Stimulated activated CD8-positive, alpha-beta memory T cell treated with anti-CD3 and anti-CD28 coated beads, Interleukin-12 subunit alpha, Interleukin-12 subunit beta, amount 100 ng/mL, for 4 hours (primary cell): ENCODE measurements around the gene BIK.
"Not testable (repeated sequence)": the region's sequence is repeated elsewhere in the genome, so short reads cannot be mapped to it uniquely, and the experiment has no call there.

ENCODE experiments used
- DNase-seq: peaks from one replicate; pipeline ENCODE4 v3.0.0-alpha.2; 2020; ENCODE audit warnings: low read depth

BIK gene

GRCh38 chr22:43136255-43136654, 25.7 kb downstream of the BIK start:
- DNase-seq = no peak

GRCh38 chr22:43136801-43137200, 26.3 kb downstream of the BIK start:
- no peak for DNase-seq

- peak; percentile 73 for DNase-seq
These were observed 32.5 kb downstream of the BIK start, which contains the start of gene MCAT for GRCh38 chr22:43142880-43143562. Gene MCAT (minus strand): TSS chr22:43143398. CDS start chr22:43143348, 50 bp downstream.

- no peak for DNase-seq
These were observed 34.4 kb downstream of the BIK start for GRCh38 chr22:43144949-43145348.

DNA sequence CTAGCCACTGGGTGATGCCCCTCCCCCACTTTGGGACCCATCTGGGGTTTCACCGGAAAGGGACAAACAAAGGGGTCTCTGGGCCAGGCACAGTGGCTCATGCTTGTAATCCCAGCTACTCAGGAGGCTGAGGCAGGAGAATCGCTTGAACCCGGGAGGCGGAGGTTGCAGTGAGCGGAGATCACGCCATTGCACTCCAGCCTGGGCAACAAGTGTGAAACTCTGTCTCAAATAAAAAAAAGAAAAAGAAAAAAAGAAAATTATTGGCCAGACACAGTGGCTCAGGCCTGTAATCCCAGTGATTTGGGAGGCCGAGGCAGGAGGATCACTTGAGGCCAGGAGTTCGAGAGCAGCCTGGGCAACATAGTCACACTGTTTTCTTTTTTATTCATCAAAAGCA, 34.8 kb downstream of the BIK start:
- not testable (repeated sequence) for DNase-seq

DNA sequence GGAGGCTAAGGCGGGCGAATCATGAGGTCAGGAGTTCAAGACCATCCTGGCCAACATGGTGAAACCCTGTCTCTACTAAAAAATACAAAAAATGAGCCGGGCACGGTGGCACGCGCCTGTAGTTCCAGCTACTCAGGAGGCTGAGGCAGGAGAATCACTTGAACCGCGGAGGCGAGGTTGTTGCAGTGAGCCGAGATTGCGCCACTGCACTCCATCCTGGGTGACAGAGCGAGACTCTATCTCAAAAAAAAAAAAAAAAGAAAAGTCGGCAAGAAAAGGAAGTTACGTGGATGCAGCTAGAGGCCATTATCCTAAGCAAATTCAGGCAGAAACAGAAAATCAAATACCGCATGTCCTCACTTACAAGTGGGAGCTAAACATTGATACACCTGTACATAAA, 35.8 kb downstream of the BIK start:
- DNase-seq = not testable (repeated sequence)

- DNase-seq = no peak
These were observed 37.3 kb downstream of the BIK start for GRCh38 chr22:43147821-43148220.

GRCh38 chr22:43148581-43148980, 38.0 kb downstream of the BIK start:
- DNase-seq = no peak

- DNase-seq = no peak
These were observed 40.2 kb downstream of the BIK start for GRCh38 chr22:43150731-43151206.

GRCh38 chr22:43151251-43152002, 40.9 kb downstream of the BIK start, which contains the start of gene TSPO:
Gene TSPO (plus strand): TSS chr22:43151559. CDS start chr22:43159239, 7,680 bp downstream.
- peak; percentile 50 for DNase-seq

- DNase-seq = no peak
These were observed 41.4 kb downstream of the BIK start for GRCh38 chr22:43152003-43152356.

- DNase-seq = peak; percentile 37
These were observed 42.0 kb downstream of the BIK start for GRCh38 chr22:43152357-43153071.

- DNase-seq = no peak
These were observed 43.3 kb downstream of the BIK start for GRCh38 chr22:43153899-43154298.

GRCh38 chr22:43154887-43155536, 44.5 kb downstream of the BIK start:
- no peak for DNase-seq

DNA sequence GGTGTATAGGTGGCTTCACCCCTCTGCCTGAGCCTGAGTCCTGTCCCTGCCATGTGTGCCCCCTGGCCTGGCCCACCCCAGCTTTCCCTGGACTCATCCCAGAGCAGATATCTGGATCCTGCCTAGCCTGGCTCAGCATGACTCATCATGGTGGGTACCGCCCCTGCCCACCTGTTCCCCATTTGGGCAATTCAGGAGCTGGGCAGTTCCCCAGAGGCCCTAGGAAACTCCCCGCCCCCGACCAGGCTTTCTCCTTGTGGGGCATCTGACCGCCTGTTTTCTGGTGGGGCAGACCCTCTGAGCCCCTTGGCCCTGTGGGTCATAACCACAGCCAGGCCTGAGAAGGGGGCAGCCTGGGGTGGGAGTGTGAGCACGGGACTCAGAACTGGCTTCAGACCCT, 45.2 kb downstream of the BIK start:
- DNase-seq = no peak

- DNase-seq = no peak
These were observed 45.9 kb downstream of the BIK start for GRCh38 chr22:43156413-43156812.

DNA sequence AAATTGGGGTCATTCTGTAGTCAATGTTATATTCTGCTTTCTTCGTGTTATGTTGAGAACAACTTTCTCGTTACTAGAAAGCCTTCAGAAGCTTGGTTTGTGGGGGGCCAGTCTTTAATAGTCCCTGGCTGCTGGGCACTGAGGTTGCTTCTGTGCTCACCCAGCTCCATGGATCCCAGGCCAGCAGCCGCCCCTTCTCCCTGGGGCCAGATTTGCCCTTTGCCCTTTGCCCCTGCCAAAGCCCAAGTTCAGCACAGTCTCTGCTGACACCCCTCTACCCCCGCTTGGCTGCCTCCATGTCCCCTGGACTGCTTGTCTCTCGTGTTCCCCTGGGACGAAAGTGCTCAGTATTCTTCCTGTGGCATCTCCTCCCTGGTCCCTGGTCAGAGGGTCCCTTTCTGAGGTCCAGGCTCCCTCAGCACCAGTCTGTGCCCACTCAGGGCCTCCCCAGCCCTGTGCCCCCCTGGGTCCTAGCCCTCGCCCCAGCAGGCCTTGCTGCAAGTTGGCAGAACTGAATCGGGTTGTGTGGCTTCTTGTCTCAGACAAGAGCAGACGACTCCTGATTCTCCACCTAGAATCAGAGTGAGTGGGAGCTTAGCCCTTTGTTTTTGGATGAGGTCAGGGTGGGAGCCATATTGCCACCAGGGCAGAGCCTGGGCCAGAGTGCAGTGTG, 47.5 kb downstream of the BIK start:
- DNase-seq = no peak

DNA sequence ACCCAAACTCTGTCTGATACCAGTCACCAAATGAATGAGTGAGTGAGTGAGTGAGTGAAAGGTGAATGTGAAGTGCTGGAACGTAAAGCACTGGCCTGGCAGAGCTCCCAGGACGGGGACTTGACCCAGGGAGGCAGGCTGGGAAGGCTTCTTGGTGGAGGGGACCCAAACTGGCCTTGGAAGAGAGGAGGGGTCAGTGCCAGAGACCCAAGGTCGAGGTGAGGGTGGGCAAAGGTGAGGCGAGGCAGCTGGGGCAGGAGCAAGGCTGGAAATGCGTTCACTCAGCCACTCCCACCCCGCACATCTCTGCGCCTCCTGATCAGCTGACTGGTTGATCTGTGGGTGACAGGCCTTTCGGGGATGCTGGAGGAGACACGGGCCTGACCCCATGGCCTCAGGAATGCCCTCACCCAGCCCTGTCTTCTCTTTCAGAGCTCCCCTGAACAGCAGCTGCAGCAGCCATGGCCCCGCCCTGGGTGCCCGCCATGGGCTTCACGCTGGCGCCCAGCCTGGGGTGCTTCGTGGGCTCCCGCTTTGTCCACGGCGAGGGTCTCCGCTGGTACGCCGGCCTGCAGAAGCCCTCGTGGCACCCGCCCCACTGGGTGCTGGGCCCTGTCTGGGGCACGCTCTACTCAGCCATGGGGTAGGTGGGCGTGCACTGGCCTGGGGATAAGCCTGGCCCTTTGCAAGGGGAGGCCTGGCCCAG, 48.4 kb downstream of the BIK start:
- DNase-seq = no peak

DNA sequence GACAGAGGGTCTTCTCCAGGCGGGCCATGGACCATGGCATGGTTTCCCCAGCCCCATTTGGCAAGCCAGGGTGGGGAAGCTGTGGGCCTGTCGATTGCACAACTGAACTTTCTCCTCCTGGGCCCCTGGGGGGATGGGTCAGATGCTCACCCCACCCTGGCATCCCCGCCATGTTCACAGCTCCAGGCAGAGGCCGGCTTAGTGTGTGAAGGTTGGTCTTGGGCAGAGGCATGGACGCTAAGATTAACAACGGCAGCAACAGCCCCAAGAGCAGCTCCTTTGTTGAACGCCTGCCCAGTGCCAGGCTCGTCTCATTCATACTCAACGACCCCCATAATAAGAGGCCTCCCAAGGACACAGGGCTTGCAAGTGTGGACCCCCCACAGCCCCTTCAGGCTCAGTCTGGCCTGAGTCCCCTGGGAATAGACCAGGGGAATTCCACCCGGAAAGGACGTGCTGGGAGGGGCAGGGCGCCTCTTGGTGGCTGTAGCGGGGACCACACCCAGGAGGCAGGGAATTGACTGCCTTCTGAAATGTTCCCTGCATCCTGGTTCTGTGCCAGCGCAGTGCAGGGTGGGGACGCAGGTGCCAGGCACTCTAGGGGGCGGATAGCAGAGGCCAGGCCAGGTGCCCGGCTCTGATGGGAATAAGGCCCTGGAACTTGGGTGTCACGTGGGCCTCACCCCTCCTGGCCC, 49.1 kb downstream of the BIK start:
- DNase-seq = no peak

- no peak for DNase-seq
These were observed 50.1 kb downstream of the BIK start for GRCh38 chr22:43160497-43161126.
